HG03060 (cell line): ENCODE results near the gene SUMO3.

Source experiments
- ATAC-seq: cut with Tn5 transposase; IDR thresholded peaks from one replicate; pipeline ENCODE4 v1.9.1; 2021; ENCODE audit warnings: low read depth, moderate number of reproducible peaks; ENCODE audit not compliant: unreplicated experiment

Gene SUMO3

DNA sequence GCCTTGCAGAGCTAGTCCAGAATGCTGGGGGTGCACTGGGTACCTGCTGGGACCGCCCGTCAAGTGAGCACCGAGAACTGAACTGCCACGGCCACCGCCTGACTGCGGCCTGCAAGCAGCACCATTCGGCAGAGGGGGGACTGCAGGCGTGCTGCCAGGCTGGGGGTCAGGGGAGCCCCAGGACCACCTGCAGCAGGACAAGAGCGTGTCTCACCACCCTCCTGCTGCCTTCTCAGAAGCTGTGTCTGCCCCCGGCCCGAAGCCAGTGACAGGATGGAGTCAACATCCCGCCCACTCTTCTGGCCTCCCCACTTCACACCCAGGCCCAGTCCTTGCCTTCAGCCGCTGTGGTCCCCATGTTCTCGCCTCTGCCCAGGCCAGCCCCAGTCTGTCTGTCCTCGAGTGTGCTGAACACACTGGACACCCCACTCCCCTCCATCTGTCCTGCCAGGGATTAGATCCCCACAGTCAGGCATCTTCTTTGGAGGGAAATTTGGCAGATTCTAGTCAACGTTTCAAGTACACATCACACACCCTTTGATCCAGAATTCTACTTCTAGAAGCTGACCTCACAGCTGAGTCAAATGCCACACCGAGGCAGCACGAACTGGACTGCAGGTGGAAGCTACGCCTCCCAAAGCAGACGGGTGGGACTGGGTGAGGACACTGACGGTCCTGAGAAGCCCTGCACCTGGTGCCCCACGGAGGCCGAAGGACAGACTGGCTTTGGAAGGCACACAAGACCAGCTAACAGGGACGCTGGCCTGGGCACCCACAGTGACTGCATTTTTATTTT, 29.6 kb upstream of the SUMO3 start:
- no peak for ATAC-seq

DNA sequence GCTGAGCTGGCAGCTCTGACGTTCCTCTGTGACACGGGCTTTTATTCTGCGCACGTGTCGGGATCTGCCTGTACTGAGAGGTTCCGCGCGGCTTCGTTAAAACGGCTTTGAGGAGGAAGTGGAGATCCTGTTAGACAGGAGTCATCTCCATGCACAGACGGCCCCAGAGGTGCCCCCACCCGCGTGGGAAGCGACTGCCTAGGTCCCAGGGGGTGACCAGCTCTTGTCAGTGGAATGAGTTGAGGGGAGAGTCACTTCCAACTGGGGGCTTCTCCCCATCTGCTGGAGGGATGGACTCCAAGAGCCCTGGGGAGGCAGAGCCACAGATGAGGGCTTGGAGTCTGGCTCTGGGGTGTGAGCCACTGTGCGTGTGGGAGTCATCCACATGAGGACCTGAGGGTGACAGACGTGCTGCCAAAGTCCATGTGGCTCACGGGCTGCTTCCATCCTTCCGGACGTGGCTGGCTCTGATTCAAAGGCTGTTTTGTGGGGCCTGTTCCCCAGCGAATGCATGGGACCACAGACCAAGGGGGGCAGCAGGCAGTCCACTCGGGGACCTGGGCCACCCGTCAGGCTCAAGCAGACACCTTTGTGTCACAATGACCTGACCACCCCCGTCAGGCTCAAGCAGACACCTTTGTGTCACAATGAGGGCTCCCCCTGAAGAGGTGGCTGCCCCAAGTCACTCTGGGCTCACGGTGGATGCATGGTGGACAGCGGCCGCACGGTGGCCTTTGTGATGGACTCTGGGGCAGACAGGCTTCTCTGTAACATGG, 28.8 kb upstream of the SUMO3 start:
- no peak for ATAC-seq

DNA sequence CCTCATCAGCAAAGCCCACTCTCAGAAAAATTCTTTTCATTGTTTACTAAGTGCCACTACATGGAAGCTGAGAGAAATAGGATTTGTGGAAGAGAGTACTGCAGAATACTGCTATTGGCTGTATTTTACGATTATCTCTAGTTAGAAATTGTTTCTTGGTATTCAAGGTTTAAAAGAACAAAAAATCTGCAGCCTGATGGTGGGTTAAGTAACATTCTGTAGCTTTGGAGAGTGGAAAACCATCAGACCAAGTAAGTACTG, 28.3 kb upstream of the SUMO3 start:
- ATAC-seq = no peak

- ATAC-seq = no peak
These were observed 27.8 kb upstream of the SUMO3 start for GRCh38 chr21:44845418-44846223.

DNA sequence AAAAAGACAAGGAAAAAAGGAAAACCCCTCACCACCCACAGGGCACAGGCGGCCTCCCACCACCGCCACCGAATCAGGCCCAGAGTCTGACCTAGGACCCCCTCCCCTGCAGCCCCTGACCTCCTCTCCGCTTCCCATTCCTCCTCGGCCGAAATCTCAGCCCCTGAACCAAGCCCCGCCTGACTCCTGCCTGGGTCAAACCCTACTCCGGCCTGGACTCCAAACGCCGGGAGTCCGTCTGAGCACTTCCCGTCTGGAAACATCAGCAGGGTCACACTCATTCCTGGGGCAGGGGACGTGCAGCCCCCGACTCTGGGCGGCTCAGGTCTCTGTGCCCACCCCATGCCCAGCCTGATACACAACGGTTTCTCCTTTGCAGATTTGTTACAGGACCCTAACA, 26.4 kb upstream of the SUMO3 start:
- no peak for ATAC-seq

DNA sequence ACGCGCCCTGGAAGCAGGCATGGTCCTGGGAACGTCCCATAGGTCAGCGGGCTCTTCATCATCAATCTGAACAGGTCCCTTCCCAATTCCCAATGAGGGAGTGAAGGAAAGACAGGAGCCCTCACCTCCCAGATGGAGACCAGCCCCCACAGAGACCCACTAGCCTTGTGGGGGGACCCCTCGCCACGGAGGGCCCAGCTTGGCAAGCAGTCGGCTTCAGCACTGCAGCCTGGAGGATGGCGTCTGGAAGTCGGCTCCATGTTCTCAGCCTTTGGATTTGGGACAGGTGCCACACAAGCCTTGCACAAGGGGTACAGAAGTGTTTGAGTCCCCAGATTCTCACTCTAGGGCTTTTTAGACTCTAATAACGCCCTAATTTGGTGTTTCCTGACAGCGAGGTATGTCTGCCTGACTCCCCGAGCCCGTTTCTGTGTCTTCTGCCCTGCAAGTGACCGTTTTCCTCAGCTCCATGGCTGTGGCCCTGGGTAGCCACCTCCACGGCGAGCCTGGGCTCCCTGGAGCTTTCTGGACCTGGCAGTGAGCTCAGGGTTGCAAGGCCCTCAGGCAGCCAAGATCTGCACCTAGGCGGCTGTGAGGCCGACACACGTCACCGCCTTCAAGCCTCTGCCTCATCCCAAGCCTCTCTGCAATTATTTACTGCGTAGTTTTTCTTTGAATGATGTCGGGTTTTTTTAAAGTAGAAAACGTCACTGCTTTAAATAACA, 25.0 kb upstream of the SUMO3 start:
- ATAC-seq = no peak

- no peak for ATAC-seq
These were observed 24.2 kb upstream of the SUMO3 start for GRCh38 chr21:44842087-44842486.

DNA sequence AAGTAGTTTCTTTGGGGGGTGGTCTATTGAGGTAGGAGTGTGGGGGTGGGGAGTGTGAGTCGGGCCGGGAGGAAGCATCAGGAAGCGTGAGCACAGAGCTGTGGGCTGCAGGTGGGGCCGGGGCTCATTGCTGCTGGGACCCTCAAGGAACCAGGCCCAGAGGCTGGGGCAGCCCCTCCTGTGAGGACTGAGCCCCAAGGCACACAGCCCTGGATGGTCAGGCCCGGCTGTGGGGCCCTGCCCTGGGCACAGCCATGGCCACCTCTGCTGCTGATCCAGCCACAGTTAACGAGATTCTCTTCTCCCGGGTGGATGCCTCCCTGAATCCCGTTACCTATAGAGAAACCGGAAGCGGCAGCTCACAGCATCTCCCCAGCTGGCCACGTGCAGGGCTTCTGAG, 22.9 kb upstream of the SUMO3 start:
- ATAC-seq = no peak

DNA sequence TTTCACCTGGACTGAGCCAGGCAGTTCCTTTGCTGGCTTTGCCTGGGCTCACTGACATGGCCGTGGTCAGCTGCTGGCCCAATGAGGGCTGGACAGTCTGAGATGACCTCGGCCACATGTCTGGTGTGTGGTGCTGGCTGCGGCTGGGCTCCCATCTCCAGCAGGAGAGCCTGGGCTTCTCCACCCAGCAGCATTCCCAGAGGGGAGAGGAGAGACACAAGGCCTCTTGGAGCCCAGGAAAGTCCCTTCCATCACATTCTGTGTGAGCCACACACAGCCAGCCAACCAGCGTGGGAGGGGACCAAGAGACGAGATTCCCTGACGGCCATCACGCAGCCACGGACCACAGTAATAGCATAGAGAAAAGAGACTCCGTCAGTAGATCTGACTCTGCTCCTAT, 21.1 kb upstream of the SUMO3 start:
- ATAC-seq = no peak

- no peak for ATAC-seq
These were observed 20.4 kb upstream of the SUMO3 start for GRCh38 chr21:44838039-44838895.

- no peak for ATAC-seq
These were observed 19.7 kb upstream of the SUMO3 start for GRCh38 chr21:44837537-44837936.

DNA sequence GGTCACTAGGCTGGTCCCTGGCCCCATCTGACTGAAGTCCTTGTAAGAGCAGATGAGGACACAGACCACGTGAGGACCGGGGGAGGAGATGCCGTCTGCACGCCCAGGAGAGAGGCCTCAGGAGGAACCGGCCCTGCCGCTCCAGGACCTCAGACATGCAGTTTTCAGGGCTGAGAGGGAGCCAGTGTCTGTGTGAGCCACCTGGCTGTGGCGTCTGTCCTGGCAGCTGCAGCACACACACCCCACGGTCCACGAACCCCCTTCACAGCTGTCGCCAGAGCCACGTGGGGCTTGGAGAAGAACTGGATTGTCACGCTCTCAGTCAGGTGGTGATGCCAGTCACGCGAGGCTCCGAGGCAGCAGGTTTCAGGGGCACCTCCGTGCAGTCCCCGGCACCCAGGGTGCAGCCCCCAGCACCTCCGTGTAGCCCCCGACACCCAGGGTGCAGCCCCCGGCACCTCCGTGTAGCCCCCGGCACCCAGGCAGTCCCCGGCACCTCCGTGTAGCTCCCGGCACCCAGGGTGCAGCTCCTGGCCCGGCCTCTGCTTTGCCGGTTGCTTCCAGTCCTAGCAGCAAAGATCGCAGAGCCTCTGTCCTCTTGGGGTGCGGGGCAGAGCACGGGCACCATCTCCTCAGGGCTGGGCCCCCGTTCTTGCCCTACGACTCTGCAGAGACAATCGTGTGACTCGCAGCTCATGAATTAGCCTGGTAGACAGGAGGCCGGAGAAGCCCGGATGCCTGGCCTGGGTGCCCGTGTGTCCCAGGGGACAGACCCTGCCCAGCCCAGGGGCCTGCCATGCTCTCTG, 19.0 kb upstream of the SUMO3 start:
- ATAC-seq = no peak

DNA sequence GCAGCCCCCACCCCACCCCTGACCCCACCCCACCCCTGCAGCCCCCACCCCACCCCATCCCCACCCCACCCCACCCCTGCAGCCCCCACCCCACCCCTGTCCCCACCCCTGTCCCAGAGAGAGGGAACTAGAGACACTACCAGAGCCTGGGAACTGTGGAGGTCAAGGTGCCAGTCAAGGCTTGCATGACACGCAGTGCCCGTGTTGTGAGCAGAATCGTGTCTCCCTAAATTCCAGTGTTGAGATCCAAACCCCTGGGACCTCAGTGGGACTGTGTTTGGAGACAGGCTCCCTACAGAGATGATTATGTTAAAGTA, 18.4 kb upstream of the SUMO3 start:
- ATAC-seq = no peak

- no peak for ATAC-seq
These were observed 17.7 kb upstream of the SUMO3 start for GRCh38 chr21:44835647-44835973.

GRCh38 chr21:44834951-44835646, 17.2 kb upstream of the SUMO3 start:
- no peak for ATAC-seq

GRCh38 chr21:44834231-44834950, 16.5 kb upstream of the SUMO3 start:
- no peak for ATAC-seq

DNA sequence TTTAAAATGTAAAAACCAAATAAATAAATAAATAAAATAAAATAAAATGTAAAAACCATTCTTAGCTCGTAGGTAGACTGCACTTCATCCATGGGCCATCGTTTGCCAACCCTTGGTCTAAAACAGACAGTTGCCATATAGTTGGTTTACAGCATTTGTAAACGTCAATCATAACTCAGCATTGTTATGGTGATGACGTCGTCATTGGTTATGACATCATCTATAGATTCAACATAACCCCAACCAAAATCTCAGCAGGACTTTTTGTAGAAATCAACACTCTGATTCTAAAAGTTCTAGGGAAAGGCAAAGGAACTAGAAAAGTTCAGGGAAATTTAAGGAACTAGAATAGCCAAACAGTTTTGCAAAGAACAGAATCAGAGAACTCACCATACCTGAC, 15.8 kb upstream of the SUMO3 start:
- ATAC-seq = no peak
